Measurements from ENCODE around the gene DOCK3.

DOCK3 gene

GRCh38 chr3:51384726-51385473 is 710.2 kb downstream of the DOCK3 start, which contains the start of gene MANF:
Gene MANF, plus strand, starts transcription at chr3:51385291. Its CDS starts 52 bp downstream, at chr3:51385343.
- TF ChIP-seq CTCF (IDR thresholded peaks at IDR 0.05): no peak

- no peak for TF ChIP-seq CTCF (IDR thresholded peaks at IDR 0.05)
Measured at GRCh38 chr3:51385621-51386091, 710.9 kb downstream of the DOCK3 start.

- no peak for TF ChIP-seq CTCF (IDR thresholded peaks at IDR 0.05)
Measured at GRCh38 chr3:51386159-51386851, 711.6 kb downstream of the DOCK3 start.

- no peak for TF ChIP-seq CTCF (IDR thresholded peaks at IDR 0.05)
Measured at GRCh38 chr3:51386852-51387229, 712.1 kb downstream of the DOCK3 start.

- TF ChIP-seq CTCF (IDR thresholded peaks at IDR 0.05): peak; percentile 53
Measured at GRCh38 chr3:51388286-51389029, 713.7 kb downstream of the DOCK3 start.

- peak; percentile 92 for TF ChIP-seq CTCF (IDR thresholded peaks at IDR 0.05)
Measured at GRCh38 chr3:51389423-51390183, 714.9 kb downstream of the DOCK3 start.
